ENCODE results near the gene TRIM54.

Gene TRIM54

DNA sequence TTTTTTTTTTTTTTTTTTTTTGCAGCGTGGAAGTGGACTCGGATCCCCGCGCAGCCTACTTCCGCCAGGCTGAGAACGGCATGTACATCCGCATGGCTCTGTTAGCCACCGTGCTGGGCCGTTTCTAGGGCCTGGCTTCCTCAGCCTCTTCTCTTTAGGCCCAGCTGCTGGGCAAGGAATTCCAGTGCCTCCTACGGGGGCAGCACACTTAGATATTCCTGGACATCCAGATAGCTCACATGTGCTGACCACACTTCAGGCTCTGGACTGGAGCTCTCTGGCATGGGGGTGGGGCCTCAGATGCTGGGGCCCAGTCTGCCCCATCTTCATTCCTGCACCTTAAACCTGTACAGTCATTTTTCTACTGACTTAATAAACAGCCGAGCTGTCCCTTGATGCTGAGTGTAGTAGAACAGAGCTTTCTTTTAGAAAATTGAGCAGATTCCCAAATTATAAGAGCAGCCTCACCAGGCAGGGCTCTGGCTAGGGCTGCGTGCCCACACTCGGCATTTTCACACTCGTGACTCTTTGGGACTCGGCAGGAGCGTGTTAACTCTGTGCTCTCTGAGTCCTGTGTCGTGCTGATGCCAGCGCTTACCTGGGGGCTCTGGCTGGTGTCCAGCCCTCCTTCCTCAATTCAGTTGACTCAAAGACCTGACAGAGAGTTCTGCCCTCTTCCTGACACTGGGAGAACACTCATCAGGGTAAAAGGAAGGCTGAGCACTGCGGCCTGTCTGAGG lies 38.7 kb upstream of the TRIM54 start:
- H3K79me2 ChIP-seq (ENCODE audit: insufficient read depth, low read length), result no peaks in the 10 kb centered on the region
- H3K27me3 ChIP-seq (ENCODE audit: insufficient read depth, low read length, poor library complexity, severe bottlenecking), result no peaks in the 10 kb centered on the region
- no peaks in the 10 kb centered on the region for H3K9me3 ChIP-seq (ENCODE audit: insufficient read depth, low read depth, low read length)
- no peak overlapping the region for H3K9ac ChIP-seq (ENCODE audit: low read depth, low read length, poor library complexity, severe bottlenecking)
- H3K4me2 ChIP-seq (ENCODE audit: low read depth, low read length, poor library complexity, severe bottlenecking), result no peak overlapping the region
- H3K9me2 ChIP-seq (replicated peaks; ENCODE audit: low read depth, low read length), result no peaks in the 10 kb centered on the region
- TF ChIP-seq, protein P1, sequence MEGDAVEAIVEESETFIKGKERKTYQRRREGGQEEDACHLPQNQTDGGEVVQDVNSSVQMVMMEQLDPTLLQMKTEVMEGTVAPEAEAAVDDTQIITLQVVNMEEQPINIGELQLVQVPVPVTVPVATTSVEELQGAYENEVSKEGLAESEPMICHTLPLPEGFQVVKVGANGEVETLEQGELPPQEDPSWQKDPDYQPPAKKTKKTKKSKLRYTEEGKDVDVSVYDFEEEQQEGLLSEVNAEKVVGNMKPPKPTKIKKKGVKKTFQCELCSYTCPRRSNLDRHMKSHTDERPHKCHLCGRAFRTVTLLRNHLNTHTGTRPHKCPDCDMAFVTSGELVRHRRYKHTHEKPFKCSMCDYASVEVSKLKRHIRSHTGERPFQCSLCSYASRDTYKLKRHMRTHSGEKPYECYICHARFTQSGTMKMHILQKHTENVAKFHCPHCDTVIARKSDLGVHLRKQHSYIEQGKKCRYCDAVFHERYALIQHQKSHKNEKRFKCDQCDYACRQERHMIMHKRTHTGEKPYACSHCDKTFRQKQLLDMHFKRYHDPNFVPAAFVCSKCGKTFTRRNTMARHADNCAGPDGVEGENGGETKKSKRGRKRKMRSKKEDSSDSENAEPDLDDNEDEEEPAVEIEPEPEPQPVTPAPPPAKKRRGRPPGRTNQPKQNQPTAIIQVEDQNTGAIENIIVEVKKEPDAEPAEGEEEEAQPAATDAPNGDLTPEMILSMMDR (conservative IDR thresholded peaks at IDR 0.05; ENCODE audit: low read length), result no peak
- TF ChIP-seq EZH2phosphoT487 (IDR thresholded peaks at IDR 0.05; ENCODE audit: borderline replicate concordance), result no peak
- H3K4me1 ChIP-seq (ENCODE audit: insufficient read depth, low read length, poor library complexity, severe bottlenecking), result peaks cover 8% of the 10 kb centered on the region
- H4K20me1 ChIP-seq (ENCODE audit: insufficient read depth, low read length, poor library complexity, severe bottlenecking), result no peaks in the 10 kb centered on the region
- no peaks in the 10 kb centered on the region for H3F3A ChIP-seq (ENCODE audit: low read depth)
- no peak overlapping the region for H3K4me3 ChIP-seq (ENCODE audit: low read length, poor library complexity, severe bottlenecking)
- H3K36me3 ChIP-seq (ENCODE audit: insufficient read depth, low read length), result peaks cover 61% of the 10 kb centered on the region; the same call in 1 of the 2 replicates
- H2AFZ ChIP-seq (ENCODE audit: low read length), result no peak overlapping the region

- no peak overlapping the region for H3K9ac ChIP-seq (ENCODE audit: low read depth, low read length, poor library complexity, severe bottlenecking)
- H3K36me3 ChIP-seq (ENCODE audit: insufficient read depth, low read length), result peaks cover 46% of the 10 kb centered on the region; the same call in 1 of the 2 replicates
- H3K9me2 ChIP-seq (replicated peaks; ENCODE audit: low read depth, low read length), result no peaks in the 10 kb centered on the region
- no peaks in the 10 kb centered on the region for H3K79me2 ChIP-seq (ENCODE audit: insufficient read depth, low read length)
- TF ChIP-seq, protein P1 (conservative IDR thresholded peaks at IDR 0.05; ENCODE audit: low read length), result no peak
- TF ChIP-seq EZH2phosphoT487 (IDR thresholded peaks at IDR 0.05; ENCODE audit: borderline replicate concordance), result no peak
- H3K4me1 ChIP-seq (ENCODE audit: insufficient read depth, low read length, poor library complexity, severe bottlenecking), result peaks cover 8% of the 10 kb centered on the region
- no peaks in the 10 kb centered on the region for H4K20me1 ChIP-seq (ENCODE audit: insufficient read depth, low read length, poor library complexity, severe bottlenecking)
- no peak overlapping the region for H2AFZ ChIP-seq (ENCODE audit: low read length)
- H3K4me2 ChIP-seq (ENCODE audit: low read depth, low read length, poor library complexity, severe bottlenecking), result no peak overlapping the region
- H3K4me3 ChIP-seq (ENCODE audit: low read length, poor library complexity, severe bottlenecking), result no peak overlapping the region
- H3K27me3 ChIP-seq (ENCODE audit: insufficient read depth, low read length, poor library complexity, severe bottlenecking), result no peaks in the 10 kb centered on the region
- H3K9me3 ChIP-seq (ENCODE audit: insufficient read depth, low read depth, low read length), result no peaks in the 10 kb centered on the region
- H3F3A ChIP-seq (ENCODE audit: low read depth), result no peaks in the 10 kb centered on the region
These were observed 37.1 kb upstream of the TRIM54 start for GRCh38 chr2:27245116-27245515.

DNA sequence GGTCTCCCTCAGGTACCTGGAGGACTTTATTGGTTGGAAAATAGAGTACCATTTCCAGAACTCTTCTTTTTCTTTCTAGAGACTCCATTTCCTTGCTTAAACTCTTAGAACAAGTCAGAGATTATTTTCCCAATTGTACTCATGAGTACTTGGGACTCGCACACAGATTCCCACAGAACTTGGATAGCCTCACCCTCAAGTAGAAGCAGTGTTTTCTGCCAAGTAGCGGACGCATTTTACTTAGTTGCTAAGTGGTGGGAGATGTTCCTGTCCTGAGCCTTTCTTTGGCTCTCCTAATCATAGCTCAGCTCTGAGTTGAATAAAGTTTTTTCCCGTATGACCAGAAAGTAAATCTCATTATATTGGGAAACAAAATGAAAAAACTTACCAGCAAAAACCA lies 36.6 kb upstream of the TRIM54 start:
- H3K4me1 ChIP-seq (ENCODE audit: insufficient read depth, low read length, poor library complexity, severe bottlenecking), result peaks cover 8% of the 10 kb centered on the region
- no peak overlapping the region for H2AFZ ChIP-seq (ENCODE audit: low read length)
- no peak overlapping the region for H3K4me3 ChIP-seq (ENCODE audit: low read length, poor library complexity, severe bottlenecking)
- no peak overlapping the region for H3K9ac ChIP-seq (ENCODE audit: low read depth, low read length, poor library complexity, severe bottlenecking)
- no peak overlapping the region for H3K4me2 ChIP-seq (ENCODE audit: low read depth, low read length, poor library complexity, severe bottlenecking)
- no peak for TF ChIP-seq EZH2phosphoT487 (IDR thresholded peaks at IDR 0.05; ENCODE audit: borderline replicate concordance)
- TF ChIP-seq, protein P1 (conservative IDR thresholded peaks at IDR 0.05; ENCODE audit: low read length), result no peak
- H3K36me3 ChIP-seq (ENCODE audit: insufficient read depth, low read length), result peaks cover 41% of the 10 kb centered on the region; the same call in 1 of the 2 replicates
- H3K27me3 ChIP-seq (ENCODE audit: insufficient read depth, low read length, poor library complexity, severe bottlenecking), result no peaks in the 10 kb centered on the region
- H3K9me2 ChIP-seq (replicated peaks; ENCODE audit: low read depth, low read length), result no peaks in the 10 kb centered on the region
- no peaks in the 10 kb centered on the region for H3K9me3 ChIP-seq (ENCODE audit: insufficient read depth, low read depth, low read length)
- H3K79me2 ChIP-seq (ENCODE audit: insufficient read depth, low read length), result no peaks in the 10 kb centered on the region
- H3F3A ChIP-seq (ENCODE audit: low read depth), result no peaks in the 10 kb centered on the region
- H4K20me1 ChIP-seq (ENCODE audit: insufficient read depth, low read length, poor library complexity, severe bottlenecking), result no peaks in the 10 kb centered on the region
